Thyroid gland (tissue), 4 donors: Measurements from ENCODE around the gene ZNF652. TPM values are rescaled to one million over a fixed set of nuclear protein-coding genes. Genes with fewer than 3 reads are reported as not detected.

Experiments
- DNase-seq, 2 donors: peaks; one replicate each; pipeline ENCODE4 v3.0.0-alpha.2; 2019
- H3K27ac ChIP-seq, 3 donors: fragments of 200-600 bp; sonication (generic); 1 replicate in 2 of 3; 2 replicates in 1 of 3; pipeline ENCODE4 v1.5.1; 2016 to 2019; ENCODE audit warnings: mild to moderate bottlenecking in 1 of 3, moderate library complexity in 1 of 3
- H3K27me3 ChIP-seq: fragments of 200-600 bp; sonication (generic); one replicate; pipeline ENCODE4 v1.5.1; 2019
- H3K36me3 ChIP-seq, 2 donors: fragments of 200-600 bp; sonication (generic); one replicate each; pipeline ENCODE4 v1.5.1; 2016 to 2019
- H3K4me1 ChIP-seq, 2 donors: fragments of 200-600 bp; sonication (generic); one replicate each; pipeline ENCODE4 v1.5.1; 2017 to 2019
- H3K4me3 ChIP-seq, 3 donors: fragments of 200-600 bp; sonication (generic); replicated peaks in 1 of 3; 1 replicate in 2 of 3; 2 replicates in 1 of 3; pipeline ENCODE4 v1.5.1; 2016; ENCODE audit warnings: mild to moderate bottlenecking in 1 of 3
- H3K9me3 ChIP-seq: fragments of 200-600 bp; sonication (generic); one replicate; pipeline ENCODE4 v1.5.1; 2017
- CTCF ChIP-seq, 6 experiments: fragments of 200-600 bp in 3 of 6; fragments of 450-650 bp in 3 of 6; sonication (generic) in 3 of 6; IDR thresholded peaks; one replicate each; pipeline ENCODE4 v1.5.1; 2016 to 2019; ENCODE audit warnings: antibody characterized with exemption in 6 of 6, mild to moderate bottlenecking in 2 of 6, inconsistent platforms in 1 of 6, moderate library complexity in 1 of 6
- POLR2A ChIP-seq, 2 donors: fragments of 450-650 bp; IDR thresholded peaks; one replicate each; pipeline ENCODE4 v1.6.1; 2017; ENCODE audit warnings: antibody characterized with exemption in 2 of 2, mild to moderate bottlenecking in 2 of 2, moderate library complexity in 1 of 2
- WGBS, 2 donors: methylation state at CpG; one replicate each; pipeline ENCODE4 v1.1.5; 2017; 5-methylcytosine and 5-hydroxymethylcytosine counted together
- intact Hi-C: fragments of 100-400 bp; cut with DNase I; formaldehyde crosslinking; loops from one replicate; pipeline ENCODE4 v1.15.1; 2023
- microRNA-seq: library from miRNA; unstranded; fragments of <30 nt; microRNA quantifications from one replicate; pipeline ENCODE4, GENCODE V29; 2016
- small RNA-seq: library from RNA; depleted of rRNA; stranded (forward); fragments of <200 nt; gene quantifications from one replicate; pipeline ENCODE3, GENCODE V24; 2016
- total RNA-seq, 4 donors: library from RNA; depleted of rRNA; stranded (reverse); fragments of >200 nt; gene quantifications; one replicate each; pipeline ENCODE4 v1.2.3, GENCODE V29; 2016

The ZNF652 gene
- total RNA-seq, 4 donors from 2014 or later, result 60.0 to 64.9 (median 62.1) TPM

GRCh38 chr17:49244839-49245238 lies 117.2 kb downstream of the ZNF652 start:
- no peaks in the 10 kb centered on the region for H3K27me3 ChIP-seq
- no peaks in the 10 kb centered on the region for H3K9me3 ChIP-seq
- peaks cover 4 to 10% of the 10 kb centered on the region in 2 donors for H3K4me1 ChIP-seq
- DNase-seq, result no peak
- 88 to 93% methylated on average over 4 of the region's 4 CpGs for whole genome bisulfite sequencing, 2 donors
- no peaks in the 10 kb centered on the region for H3K36me3 ChIP-seq
- TF ChIP-seq POLR2A (IDR thresholded peaks at IDR 0.05) (no peak), CTCF (IDR thresholded peaks at IDR 0.05) (no peak)
- H3K27ac ChIP-seq, result no peak overlapping the region
- no peak overlapping the region for H3K4me3 ChIP-seq
- intact Hi-C loops, result no loop called here

Small RNAs within 50 kb of the gene (microRNA-seq; reads per million reads assigned to microRNA genes)
- not detected for gene MIR6129

Small RNAs within 50 kb of the gene (small RNA-seq; reads per million reads assigned to genes)
- gene MIR6129, result not detected

Other genes with a start within 250 kb of the ZNF652 start
- gene B4GALNT2, start 229.5 kb downstream of the ZNF652 start, total RNA-seq, result 10 to 100 TPM in 1 of 4 donors, 1 to 10 TPM in 2, under 1 TPM in 1; 0.33 to 10.1 (median 3.9) TPM
- 1 to 10 TPM; 1.5 to 4.2 (median 2.7) TPM for gene GNGT2, start 151.7 kb downstream of the ZNF652 start, total RNA-seq
- 10 to 100 TPM in 1 of 4 donors, 1 to 10 TPM in 3; 4.2 to 10.3 (median 6.2) TPM for gene ABI3, start 151.5 kb downstream of the ZNF652 start, total RNA-seq
- 1 to 10 TPM in 1 of 4 donors, not detected in 3; 1.7 TPM for gene PHOSPHO1, start 131.5 kb downstream of the ZNF652 start, total RNA-seq
- gene PHB1, start 52.6 kb upstream of the ZNF652 start, total RNA-seq, result 100 to 1,000 TPM in 2 of 4 donors, 10 to 100 TPM in 2; 77.5 to 129 (median 103) TPM
- gene NGFR, start 133.0 kb upstream of the ZNF652 start, total RNA-seq, result 10 to 100 TPM; 14.5 to 34.0 (median 21.1) TPM
- 1 to 10 TPM; 1.0 to 5.1 (median 1.2) TPM for gene NXPH3, start 213.6 kb upstream of the ZNF652 start, total RNA-seq